SIG-M5 (cell line): ENCODE results near the gene OLR1.
"Not testable (repeated sequence)": the region's sequence is repeated elsewhere in the genome, so short reads cannot be mapped to it uniquely, and the experiment has no call there.

Source experiments
- DNase-seq: peaks from one replicate; lab custom pipeline; 2025; lab: John Stamatoyannopoulos, UW

Gene OLR1

GRCh38 chr12:10171973-10172728 lies at the start of gene OLR1:
TSS of gene OLR1 (minus strand) at chr12:10172132. CDS start at chr12:10172077, 55 bp downstream.
- no peak for DNase-seq

- no peak for DNase-seq
These were observed 48.6 kb upstream of the OLR1 start for GRCh38 chr12:10220398-10221077.

DNA sequence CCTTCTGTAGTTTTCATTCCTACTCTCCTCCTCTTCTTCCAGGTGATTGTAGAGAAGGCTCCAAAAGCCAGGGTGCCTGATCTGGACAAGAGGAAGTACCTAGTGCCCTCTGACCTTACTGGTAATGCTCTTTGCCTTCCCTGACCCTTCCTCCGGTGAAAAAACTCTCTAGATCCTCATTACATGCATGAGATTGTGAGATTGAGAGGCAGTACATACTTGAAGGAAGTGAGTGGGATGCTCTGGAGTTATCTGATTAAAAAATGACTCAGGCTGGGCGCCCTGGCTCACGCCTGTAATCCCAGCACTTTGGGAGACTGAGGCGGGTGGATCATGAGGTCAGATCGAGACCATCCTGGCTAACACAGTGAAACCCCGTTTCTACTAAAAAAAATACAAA lies 46.1 kb upstream of the OLR1 start:
- no peak for DNase-seq

DNA sequence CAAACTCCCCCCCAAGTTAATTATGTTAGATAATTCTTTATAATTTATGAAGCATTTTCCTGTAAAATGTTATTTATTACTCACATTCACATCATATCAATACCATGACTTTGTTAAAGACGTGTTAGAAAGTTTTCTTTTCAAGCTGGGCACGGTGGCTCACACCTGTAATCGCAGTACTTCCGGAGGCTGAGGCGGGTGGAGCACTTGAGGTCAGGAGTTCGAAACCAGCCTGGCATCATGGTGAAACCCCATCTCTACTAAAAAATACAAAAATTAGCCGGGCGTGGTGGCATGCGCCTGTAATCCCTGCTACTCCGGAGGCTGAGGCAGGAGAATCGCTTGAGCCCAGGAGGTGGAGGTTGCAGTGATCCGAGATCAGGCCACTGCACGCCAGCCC lies 44.0 kb upstream of the OLR1 start:
- DNase-seq: not testable (repeated sequence)

- no peak for DNase-seq
These were observed 43.5 kb upstream of the OLR1 start for GRCh38 chr12:10215436-10215835.

DNA sequence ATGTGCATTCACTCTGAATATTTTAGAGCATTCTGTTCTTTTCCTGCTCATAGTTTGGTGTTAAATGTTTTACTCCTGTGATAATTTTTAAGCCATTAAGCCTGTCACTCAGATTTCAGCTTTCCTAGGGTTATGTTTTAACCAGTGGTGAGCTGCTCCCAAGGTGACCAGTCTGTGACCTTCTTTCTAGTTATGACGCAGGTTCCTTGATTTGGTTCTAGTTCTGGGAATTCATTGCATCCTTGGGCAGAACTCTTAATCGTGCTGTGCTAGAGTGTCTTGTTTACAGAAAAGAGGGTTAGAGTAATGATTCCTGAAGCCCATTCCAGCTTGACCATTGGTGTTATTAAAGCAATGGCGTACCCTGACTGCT lies 42.9 kb upstream of the OLR1 start:
- no peak for DNase-seq

DNA sequence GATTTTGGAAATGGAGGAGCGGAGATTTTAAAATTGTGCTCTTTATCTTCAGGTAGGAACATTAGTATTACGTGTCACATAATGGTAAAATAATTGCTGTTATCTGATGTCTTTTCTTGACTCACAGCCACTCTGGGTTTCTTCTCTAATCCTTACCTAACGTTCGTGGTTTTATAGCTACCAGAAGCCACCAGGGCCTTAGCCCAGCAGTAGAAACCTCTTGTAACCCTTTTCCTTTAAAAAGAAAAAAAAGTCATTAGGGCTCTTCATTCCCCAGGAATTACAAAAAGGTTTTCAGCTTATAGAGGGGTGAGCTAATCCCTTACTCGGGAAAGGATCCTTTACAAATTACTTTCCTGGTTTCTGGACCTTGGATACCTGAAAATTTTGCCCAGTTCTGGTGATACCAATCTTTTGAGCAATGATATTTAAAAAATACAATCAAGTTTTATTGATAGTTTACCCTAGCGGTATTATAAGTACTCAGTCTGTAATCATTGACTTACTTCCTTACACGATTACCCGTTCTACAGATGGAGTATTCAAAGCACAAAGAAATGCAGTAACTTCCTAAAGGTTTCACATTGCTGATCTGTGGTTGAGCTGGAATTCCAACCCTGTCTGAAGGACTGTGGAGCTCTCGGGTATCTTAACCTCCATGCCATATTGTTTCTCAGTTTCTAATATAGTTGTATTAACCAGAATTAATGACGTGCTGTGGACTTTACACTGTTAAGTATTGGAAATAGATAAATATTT lies 42.4 kb upstream of the OLR1 start:
- DNase-seq: no peak

GRCh38 chr12:10213168-10214135 lies 41.5 kb upstream of the OLR1 start:
- peak; percentile 90 for DNase-seq

- peak; percentile 15 for DNase-seq
These were observed 40.8 kb upstream of the OLR1 start, which contains the start of gene GABARAPL1 for GRCh38 chr12:10212739-10213131. TSS of gene GABARAPL1 (plus strand) at chr12:10212877. CDS start at chr12:10213130, 253 bp downstream.

DNA sequence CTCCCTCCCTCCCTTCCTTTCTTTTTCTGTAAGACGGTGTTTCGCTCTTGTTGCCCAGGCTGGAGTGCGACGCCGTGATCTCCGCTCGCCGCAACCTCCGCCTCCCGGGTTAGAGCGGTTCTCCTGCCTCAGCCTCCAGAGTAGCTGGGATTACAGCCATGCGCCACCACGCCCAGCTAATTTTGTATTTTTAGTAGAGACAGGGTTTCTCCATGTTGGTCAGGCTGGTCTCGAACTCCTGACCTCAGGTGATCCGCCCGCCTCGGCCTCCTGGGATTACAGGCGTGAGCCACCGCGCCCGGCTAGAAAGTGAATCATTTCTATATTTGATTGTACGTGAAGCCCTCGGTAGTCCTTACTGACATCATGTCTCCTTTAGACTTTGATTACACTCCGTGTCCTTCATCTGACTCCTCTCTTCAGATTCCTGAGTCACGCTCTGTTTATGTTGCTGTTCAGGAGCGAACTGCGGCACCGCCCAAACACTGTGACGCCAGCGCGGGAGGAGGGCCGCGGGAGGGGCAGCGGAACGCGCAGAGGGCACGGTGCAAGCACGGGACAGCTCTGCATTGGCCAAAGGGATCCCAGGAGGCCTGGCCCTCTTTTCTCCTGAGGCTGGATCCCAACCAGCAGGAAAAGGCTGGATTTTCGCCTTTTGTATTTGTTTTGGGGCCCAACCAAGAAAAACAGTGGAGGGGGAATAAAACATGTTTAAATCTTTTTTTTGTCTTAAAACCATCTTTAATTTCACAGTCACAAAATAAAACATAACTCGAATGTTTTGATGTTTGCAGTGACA lies 40.2 kb upstream of the OLR1 start:
- peak; percentile 63 for DNase-seq

DNA sequence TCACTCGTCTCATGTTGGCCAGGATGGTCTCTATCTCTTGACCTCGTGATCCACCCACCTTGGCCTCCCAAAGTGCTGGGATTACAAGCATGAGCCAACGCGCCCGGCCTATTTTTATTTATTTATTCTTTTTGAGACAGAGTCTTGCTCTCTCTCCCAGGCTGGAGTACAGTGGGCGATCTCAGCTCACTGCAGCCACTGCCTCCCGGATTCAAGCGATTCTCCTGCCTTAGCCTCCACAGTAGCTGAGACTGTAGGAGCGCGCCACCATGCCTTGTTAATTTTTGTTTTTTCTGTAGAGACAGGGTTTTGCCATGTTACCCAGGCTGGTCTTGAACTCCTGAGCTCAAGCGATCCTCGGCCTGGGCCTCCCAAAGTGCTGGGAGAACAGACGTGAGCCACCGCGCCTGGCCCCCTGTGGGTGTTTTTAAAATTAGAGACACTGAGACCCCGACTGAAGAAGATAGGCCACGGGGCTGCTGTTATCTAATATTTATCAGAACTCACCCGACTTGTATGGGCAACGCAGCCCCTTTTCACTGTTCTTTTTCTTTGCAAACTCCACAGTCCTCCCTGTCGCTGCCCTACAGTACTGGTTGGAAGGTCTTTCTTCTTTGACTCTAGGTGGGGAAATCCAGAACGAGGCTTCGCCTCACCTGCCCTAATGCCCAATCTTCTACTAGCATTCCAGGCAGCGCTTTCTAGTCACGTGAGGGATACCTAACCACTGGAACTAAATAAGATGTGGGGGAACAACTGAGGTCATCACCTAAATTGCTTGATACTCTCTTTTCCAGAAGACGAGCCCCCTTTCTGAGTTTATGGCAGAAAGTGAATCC lies 39.4 kb upstream of the OLR1 start:
- no peak for DNase-seq

GRCh38 chr12:10210225-10210624 lies 38.3 kb upstream of the OLR1 start:
- DNase-seq: no peak

DNA sequence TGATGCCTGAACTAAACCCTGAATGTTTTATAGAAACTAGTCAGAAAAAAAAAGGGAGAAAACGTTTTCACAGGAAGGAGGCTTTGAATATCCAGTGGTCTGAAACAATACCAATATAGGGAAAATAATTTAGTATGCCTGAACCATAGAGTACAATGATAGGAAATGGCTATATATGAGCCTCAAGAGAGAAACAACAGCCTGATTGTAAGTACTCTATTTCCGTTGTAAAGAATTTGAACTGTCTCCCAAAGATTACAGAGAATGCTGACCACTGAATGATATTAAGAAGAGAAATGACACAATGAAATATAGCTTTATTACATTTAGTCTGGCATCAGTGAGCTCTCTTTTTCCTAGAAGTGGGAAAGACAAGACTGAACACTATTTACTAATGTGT lies 35.2 kb upstream of the OLR1 start:
- no peak for DNase-seq

GRCh38 chr12:10205220-10205807 lies 33.4 kb upstream of the OLR1 start:
- no peak for DNase-seq

- not testable (repeated sequence) for DNase-seq
These were observed 32.6 kb upstream of the OLR1 start for GRCh38 chr12:10204495-10204894.

GRCh38 chr12:10197879-10198278 lies 25.9 kb upstream of the OLR1 start:
- no peak for DNase-seq

DNA sequence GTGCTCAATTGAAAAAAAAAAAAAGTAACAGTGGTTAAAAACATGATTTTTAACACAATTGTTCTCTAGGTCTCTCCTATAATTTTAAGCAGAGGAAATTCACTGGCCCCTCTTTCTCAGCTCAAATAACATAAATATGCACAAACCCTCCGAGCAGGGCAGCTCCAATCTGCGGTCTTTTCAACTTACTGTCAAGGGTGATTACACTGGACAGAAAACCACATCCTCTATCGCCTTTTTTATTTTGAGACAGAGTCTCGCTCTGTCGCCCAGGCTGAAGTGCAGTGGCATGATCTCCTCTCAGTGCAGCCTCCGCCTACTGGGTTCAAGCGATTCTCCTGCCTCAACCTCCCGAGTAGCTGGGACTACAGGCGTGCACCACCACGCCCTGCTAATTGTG lies 24.3 kb upstream of the OLR1 start:
- no peak for DNase-seq

- no peak for DNase-seq
These were observed 22.3 kb upstream of the OLR1 start for GRCh38 chr12:10194160-10194670.

GRCh38 chr12:10191865-10192264 lies 19.9 kb upstream of the OLR1 start:
- DNase-seq: no peak
